Stimulated activated CD4-positive, alpha-beta T cell treated with anti-CD3 and anti-CD28 coated beads, Interleukin-12 subunit alpha, Interleukin-12 subunit beta, amount 100 ng/mL, for 24 hours (primary cell): ENCODE results near the gene ITGB1.
"Not testable (repeated sequence)": the region's sequence is repeated elsewhere in the genome, so short reads cannot be mapped to it uniquely, and the experiment has no call there.

Experiments
- DNase-seq, 2 experiments: peaks; one replicate each; pipeline ENCODE4 v3.0.0-alpha.2; 2020; ENCODE audit warnings: low read depth in 2 of 2

ITGB1 gene

GRCh38 chr10:32958085-32959005 is at the start of gene ITGB1:
ITGB1 (minus strand) TSS chr10:32958230; CDS start chr10:32935558, 22,672 bp downstream.
- peak; percentile 73 to 79 for DNase-seq

- no peak for DNase-seq
Observed at GRCh38 chr10:33006342-33006887, 48.4 kb upstream of the ITGB1 start.

DNA sequence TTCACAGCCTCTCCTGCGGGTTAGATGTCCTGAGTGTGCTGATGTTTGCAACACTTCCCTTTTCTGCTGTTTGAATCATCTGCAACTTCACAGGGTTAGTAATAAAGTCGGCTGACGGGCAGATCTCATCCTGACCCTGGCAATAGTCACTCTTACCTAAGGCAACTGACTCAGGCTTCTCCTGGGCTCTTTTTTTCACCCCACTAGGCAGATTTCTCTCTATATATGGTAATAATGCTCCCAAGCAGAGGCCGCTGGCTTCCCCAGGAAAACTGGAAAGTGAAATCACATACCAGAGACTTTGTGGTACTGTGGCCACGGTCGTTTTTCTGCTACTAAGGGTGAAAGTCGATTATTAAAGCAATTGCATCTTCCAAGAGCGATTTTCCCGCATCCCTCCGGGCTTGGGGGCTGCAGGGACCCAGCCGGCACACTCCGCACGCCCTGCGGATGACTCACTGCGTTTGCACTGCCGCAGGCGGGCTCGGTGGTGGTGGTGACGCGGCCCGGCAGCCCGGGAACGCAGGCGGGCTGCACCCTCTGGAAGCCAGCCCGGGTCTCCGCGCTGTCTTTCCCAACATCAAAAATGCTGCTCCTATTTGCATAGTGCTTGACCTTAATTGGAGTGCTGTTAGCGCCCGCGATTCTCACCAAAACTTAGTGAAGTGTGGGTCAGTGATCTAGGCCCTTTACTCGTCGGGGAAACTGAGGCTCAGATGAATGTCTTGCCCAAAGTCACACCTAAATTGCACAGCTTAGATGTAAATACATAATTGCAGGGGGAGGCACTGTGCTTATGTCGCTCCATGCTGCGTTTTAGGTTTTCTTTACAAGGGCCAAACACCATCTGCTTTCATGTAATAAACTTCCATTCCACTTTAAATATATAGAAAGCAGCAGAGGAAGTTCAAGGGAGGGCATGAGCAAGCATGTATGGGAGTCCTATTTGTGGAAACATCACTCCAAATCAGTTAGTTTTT is 47.6 kb upstream of the ITGB1 start:
- peak in 1 of 2 experiments; percentile 34 for DNase-seq

DNA sequence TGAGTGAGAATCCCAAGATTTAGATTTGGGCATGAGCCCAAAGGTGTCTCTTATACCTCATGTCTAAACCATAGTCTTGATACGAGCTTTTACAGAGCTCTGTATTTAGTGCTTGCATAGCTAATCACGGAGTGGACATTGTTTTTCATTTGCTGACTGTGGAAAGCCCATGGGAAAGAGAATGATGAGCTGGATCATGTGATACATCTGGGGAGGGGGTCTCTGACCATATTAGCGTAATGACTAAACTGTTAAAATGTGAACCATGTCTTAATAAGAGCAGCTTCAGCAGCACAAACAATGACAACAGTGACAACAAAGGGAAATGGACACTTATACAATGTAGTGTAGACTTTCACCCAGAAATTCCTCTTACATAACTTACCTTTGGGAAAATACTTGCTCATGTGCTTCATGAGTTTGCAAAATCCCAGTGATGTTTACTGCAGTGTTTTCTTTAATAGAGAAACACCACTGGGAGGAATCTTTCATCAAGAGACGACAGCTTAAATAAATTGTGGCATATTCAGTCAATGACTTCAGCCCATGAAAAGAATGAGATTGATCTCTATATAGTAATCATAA is 44.0 kb upstream of the ITGB1 start:
- no peak for DNase-seq

DNA sequence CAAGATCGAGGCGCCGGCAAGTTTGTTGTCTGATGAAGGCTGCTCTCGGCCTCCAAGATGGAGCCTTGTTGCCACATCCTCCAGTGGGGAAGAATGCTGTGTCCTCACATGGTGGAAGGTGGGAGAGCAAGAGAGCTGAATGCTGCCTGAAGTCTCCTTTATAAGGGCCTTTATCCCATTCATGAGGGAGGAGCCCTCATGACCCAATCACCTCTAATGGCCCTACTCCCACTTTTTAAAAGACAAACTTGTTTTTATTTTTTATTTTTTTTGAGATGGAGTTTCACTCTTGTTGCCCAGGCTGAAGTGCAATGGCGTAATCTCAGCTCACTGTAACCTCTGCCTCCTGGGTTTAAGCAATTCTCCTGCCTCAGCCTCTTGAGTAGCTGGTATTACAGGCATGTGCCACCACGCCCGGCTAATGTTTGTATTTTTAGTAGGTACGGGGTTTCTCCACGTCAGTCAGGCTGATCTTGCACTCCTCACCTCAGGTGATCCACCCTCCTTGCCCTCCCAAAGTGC is 40.1 kb upstream of the ITGB1 start:
- DNase-seq: not testable (repeated sequence)

DNA sequence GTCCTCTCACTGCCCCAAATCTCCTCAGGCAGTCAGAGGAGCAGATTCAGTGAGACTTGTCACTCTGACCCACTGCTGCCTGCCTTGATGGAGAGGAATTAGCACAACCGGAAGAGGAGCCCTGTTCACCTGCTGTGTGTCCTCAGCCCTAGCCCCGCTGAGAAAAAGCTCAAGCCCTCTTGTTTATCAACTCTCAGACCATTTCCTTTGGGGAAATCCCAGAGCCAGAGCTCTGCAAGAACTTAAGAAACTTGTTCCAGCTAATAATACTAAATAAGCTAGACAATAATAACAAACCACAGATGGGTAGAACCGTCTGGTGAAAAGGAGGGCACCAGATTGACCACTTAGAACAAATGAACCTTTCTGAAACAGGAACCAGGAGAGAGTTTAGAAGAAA is 37.7 kb upstream of the ITGB1 start:
- no peak for DNase-seq

DNA sequence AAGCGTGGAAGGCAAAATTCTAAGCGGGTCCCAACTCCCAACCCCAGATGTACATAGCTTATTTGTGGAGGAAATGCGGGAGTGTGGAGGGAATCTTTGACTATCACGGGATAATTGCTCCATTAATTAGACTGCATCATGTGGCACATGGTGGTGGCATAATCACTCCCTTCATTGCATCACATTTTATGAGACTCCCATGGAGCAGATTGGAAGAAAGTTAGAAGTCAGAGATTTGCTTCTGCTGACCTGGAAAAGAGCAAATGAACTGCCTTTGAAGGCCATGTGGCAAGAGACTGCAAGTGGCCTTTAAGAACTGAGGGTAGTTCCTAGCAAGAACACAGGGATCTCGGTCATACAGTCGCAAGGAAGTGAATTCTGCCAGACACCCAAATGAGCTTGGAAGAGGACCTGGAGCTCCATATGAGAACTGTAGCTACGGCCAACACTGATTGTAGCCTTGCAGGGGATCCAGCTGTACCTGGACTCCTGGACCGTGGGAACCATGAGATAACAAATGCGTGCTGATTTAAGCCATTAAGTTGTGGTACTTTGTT is 37.1 kb upstream of the ITGB1 start:
- DNase-seq: no peak

GRCh38 chr10:32994632-32995031 is 36.6 kb upstream of the ITGB1 start:
- DNase-seq: not testable (repeated sequence)

- DNase-seq: not testable (repeated sequence)
Observed at GRCh38 chr10:32992310-32992709, 34.3 kb upstream of the ITGB1 start.

DNA sequence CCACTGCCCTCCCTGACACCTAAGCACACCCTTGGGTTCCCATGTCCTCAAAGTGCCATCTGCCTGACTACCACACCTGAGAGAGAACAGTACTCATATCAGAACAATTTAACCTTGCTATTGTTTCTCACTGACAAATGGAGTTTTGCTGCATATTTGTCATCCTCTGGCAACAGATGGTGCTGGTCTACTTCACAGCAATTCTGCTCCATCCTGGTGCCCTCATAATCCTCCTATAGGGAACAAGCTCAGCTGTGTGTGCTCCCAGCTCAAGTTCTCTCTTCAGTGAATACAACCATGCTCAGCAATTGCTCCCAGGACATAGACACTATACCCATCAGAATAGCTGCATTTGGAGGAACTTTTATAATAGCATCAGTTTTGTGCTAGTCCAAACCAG is 32.8 kb upstream of the ITGB1 start:
- no peak for DNase-seq

DNA sequence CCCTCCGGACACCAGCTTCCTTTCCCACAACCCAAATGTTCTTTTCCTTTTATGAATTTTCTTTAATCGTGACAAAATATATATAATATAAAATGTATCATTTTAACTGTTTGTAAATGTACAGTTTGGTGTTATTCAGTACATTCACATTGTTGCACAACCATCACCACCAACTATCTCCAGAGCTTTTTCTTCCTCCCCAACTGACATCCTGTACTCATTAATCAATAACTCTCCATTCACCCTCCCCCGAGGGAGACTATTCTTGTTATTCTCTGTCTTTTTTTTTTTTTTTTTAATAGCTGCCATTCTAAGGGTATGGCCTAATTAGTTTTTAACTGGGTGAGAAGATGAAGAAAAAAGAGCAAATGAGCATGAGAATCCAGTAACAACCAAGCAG is 30.6 kb upstream of the ITGB1 start:
- DNase-seq: no peak

- no peak for DNase-seq
Observed at GRCh38 chr10:32987172-32987571, 29.1 kb upstream of the ITGB1 start.

DNA sequence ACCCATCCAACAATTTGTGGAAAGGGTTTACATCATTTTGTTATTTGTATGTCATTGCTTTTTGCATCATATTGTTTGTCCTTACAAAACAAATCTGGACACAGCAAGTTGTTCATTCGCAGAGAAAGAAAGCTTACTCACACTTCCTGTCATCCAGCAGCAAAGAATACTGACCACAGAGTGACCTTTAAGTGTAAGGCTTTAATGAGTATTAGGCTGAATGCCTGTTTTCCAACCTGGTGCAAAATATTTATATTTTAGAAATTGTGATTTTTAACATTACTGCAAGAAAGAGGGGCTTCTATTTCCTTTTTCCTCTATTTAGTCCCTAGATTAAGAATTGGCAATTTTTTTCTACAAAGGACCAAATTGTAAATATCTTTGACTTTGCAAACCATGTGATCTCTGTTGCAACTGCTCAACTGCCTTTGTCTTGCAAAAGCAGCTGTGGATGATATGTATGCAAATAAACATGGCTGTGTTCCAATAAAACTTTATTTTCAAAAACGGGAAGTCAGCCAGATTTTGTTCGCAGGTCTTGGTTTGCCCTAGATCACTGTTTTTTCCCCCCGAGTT is 27.8 kb upstream of the ITGB1 start:
- no peak for DNase-seq

DNA sequence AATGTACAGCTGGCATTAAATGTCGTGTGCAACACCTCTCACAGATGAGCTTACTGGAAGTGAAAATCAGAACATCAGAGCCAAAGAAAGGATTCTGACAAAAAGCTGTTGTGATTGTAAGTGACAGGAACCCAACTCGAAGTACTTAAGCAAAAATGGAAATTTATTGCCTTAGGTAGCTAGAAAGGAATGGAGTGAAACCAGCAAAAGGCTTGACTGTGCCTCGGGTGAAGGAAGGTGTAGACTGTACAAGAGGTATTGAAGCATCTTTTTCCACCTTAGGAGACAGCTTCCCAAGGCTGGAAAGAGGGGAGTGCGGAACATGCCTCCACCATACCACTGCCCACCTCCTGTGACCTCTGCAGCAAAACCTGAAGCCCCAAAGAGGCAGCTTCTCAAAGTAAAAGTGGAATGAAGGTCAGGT is 27.3 kb upstream of the ITGB1 start:
- no peak for DNase-seq

- DNase-seq: no peak
Observed at GRCh38 chr10:32984003-32984600, 26.1 kb upstream of the ITGB1 start.

GRCh38 chr10:32982911-32983909 is 25.2 kb upstream of the ITGB1 start:
- DNase-seq: no peak

DNA sequence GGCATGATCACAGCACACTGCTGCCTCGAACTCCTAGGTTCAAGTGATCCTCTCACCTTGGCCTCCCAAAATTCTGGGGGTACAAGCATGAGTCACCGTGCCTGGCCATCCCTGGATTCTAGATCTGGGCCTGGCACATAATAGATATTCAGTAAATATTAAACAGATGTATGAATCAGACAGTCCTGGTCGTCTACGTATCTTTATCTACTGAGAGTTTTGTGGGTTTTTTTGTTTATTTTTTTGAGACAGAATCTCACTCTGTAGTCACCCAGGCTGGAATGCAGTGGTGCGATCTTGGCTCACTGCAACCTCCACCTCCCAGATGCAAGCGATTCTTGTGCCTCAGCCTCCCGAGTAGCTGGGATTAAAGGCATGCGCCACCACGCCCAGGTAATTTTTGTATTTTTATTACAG is 24.3 kb upstream of the ITGB1 start:
- DNase-seq: no peak

DNA sequence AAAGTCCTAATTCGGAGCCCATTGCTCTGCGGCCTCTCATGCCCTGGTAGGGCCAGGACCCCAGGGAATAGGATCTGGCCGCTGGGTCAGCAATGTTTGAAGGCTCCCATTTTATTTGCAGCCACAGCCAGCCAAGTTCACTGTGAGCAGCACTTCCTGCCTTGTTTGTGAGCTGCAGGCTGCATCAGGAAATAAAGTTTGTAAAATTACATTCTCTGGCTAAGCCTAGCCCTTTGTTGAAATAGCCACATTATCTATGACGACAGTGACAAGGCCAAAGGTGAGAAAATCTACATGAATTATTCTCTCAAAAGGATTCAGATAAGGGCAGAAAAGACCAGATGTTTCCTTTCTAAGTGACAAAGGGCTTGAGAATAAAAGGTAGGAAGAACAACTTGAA is 23.7 kb upstream of the ITGB1 start:
- DNase-seq: no peak
